ENCODE measurements around the gene SLC16A13.

SLC16A13 gene

GRCh38 chr17:7014261-7014994 is 21.4 kb upstream of the SLC16A13 start:
- DNase-seq = peak; percentile 95

DNA sequence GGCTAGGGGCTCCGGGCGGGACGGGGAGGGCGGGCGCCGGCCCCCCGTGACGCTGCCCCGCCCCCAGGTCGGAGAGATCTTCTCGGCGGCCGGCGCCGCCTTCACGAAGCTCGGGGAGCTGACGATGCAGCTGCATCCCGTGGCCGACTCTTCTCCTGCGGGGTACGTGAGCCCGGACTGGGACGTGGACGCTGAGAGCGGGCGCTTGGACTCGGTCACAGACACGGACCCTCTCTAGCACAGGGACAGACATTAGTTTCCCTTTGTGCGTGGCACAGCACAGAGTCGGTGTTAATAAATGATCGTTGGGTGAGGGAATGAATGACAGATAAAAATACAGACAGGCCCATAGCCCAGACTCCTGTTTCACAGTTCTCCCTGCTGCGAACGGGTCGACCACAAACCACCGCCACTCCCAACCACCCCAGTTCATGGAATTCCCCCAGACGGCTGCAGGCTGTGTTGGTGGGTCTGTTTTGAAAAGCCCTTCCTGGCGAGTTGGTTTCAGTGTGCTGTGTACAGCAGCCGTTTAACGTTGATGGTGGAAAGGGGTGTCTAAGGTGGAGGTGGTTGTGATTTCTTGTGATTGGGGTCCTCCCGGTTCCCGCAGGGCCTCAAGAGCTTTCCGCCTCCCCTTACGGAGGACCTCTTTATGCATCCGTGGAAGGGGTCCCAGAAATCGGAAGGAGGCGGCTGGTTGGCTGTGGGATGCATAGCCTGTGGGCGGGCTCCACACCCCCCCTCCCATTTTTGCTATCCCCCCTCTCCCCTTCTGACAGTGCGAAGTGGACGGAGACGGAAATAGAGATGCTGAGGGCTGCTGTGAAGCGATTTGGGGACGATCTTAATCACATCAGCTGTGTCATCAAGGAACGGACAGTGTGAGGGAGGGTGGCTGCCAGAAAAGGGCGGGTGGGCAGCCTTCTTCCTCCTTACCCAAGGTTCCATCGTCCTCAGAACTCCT is 20.5 kb upstream of the SLC16A13 start:
- peak; percentile 72 for DNase-seq

GRCh38 chr17:7016418-7016817 is 19.4 kb upstream of the SLC16A13 start:
- DNase-seq = no peak

- no peak for DNase-seq
Measured at GRCh38 chr17:7016886-7017826, 18.7 kb upstream of the SLC16A13 start.

- no peak for DNase-seq
Measured at GRCh38 chr17:7017827-7018200, 18.0 kb upstream of the SLC16A13 start.

DNA sequence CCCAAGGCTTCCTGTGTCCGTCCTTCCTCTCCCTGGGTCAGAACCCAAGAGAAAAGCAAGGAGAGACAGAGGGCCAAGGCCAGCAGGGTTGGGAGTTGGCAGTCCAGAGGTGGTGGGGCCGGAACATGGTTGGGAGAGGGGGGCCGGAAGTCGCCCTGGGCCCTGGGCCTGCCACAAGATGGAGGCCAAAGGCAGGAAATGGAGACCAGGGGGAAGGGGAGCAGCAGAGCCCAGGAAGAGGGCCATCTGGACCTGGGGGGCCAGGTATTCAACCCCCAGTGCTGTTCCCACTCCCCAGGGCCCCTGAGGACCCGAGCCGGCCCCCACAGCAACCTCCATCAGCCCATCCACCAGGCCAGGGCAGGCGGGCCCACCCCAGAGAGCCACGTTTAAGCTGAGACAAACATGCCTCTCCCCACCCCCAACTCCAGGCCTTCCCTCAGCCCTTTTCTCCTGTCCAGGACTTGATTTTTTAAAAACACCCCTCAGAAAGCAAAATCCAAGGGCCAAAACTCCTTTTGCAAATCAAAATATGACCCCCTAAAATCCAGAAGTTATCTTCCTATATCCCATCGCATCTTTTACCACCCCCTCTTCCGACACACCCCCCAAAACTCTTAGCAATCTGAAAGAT is 17.4 kb upstream of the SLC16A13 start:
- DNase-seq = no peak

- no peak for DNase-seq
Measured at GRCh38 chr17:7019367-7019766, 16.4 kb upstream of the SLC16A13 start.

GRCh38 chr17:7019839-7020519 is 15.8 kb upstream of the SLC16A13 start:
- no peak for DNase-seq

DNA sequence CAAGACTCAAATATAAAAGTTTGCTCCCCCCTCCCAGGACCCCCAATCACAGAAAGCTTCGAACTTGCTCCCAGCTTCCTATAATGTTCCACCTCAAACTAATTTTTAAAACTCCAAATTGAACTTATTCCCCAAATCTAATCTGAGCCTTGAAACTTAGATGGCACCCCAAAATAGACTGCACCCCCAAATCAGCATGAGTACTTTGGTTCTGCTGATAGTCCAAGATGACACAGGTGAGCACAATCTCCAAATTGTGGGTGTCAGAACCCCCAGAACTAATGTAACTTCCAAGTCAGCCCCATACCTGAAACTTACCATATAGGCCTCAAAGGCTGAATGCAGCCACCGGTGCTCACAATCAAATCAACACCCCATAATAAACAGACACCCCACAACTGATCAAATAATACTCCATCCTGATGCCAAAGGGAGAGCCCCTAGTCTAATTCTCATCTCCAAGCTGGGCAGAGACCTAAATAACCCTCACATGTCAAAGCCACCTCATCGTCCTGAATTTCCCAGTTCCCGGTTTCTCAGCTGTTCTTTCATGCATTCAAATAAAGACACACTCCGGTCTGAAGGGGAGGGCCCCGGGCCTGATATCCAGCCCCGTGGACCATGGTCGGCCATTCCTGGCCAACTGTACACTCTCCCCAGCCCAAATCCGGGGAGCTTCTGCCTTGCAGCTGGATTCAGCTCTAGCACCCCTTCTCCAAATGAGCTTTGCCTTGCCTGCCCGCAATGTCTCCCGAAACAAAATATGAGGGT is 14.7 kb upstream of the SLC16A13 start:
- DNase-seq = no peak

- DNase-seq = peak; percentile 64
Measured at GRCh38 chr17:7021993-7022778, 13.6 kb upstream of the SLC16A13 start.

DNA sequence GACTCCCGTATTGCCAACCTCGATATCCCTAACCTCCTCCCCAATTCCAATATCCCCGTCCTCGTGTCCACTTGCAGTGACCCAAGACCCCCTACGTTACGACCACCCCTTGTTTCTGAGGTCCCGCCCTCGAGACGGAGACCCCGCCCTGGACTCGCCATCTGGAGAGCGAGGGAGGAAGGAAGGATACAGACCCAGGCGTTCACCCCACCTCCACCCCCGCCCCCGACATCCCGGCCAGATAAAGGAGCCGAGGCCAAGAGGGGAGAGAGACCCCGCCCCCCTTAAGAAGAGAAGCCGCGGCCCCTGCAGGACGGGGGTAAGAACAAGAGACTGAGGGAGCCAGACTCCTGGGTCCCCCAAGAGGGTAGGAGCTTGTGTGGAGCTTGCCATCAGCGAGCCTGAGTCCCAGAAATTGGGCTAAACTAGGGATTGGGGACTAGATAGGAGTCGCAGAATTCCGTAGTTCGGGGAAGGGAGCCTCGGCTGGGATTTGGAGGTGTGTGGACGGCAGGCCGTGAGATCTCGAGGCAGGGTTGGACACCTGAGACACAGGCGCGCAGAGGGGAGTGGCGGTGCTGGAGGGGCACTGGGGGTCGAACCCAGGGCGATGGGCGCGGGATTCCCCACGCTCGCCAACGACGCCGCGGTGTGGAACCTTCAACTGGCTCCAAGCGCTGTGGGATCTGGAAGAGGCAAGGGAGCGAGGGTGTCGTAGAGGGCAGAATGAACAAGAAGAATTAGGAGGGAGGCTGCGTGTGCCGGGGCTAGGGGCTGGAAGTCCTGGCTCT is 12.8 kb upstream of the SLC16A13 start, which contains the start of gene BCL6B:
BCL6B (plus strand) TSS at position 270 of the 791 bp plus-strand sequence. CDS start 622 bp downstream, outside the sequence.
- no peak for DNase-seq

- peak; percentile 95 for DNase-seq
Measured at GRCh38 chr17:7023576-7024401, 12.0 kb upstream of the SLC16A13 start.

GRCh38 chr17:7024402-7024785 is 11.4 kb upstream of the SLC16A13 start:
- no peak for DNase-seq

DNA sequence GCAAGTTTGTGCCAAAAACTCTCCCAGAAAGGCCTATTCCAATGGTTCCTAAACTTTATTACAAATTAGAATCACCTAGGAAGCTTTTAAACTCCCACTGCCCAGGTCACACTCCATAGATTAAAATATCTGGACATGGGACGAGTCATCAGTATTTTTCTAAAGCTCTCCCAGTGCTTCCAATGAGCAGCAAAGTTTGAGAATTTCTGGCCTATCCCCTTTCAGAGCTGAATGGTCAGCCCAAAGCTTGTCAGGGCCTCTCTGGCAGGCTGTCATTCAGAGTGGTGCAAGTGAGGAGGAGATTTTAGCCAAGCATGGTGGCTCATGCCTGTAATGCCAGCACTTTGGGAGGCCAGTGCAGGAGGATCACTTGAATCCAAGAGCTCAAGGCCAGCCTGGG is 10.6 kb upstream of the SLC16A13 start:
- no peak for DNase-seq

- no peak for DNase-seq
Measured at GRCh38 chr17:7026471-7027115, 9.2 kb upstream of the SLC16A13 start.

DNA sequence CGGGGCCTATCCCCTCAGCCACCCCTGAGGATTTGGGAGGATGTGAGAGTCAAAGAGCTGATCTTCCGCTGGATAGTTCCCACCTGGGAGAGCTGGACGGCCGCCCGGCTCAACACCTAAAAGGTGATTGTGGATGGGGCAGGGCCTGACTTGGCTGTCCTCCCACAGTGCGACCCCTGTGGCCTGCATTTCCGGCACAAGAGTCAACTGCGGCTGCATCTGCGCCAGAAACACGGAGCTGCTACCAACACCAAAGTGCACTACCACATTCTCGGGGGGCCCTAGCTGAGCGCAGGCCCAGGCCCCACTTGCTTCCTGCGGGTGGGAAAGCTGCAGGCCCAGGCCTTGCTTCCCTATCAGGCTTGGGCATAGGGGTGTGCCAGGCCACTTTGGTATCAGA is 8.5 kb upstream of the SLC16A13 start:
- no peak for DNase-seq

DNA sequence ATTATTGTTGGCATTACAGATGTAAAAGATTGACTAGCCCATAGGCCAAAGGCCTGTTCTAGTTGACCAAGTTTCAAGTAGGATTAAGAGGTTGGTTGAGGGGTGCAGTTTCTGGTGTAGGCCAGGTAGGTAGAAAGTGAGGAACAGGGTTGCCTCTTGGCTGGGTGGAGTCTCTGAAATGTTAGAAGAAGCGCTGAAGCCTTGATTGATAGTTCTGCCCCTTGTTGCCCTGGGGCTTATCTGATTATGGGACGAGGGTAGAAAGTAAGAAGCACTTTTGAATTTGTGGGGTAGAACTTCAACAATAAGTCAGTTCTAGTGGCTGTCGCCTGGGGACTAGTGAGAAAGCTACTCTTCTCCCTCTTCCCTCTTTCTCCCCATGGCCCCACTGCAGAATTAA is 6.7 kb upstream of the SLC16A13 start:
- DNase-seq = no peak

DNA sequence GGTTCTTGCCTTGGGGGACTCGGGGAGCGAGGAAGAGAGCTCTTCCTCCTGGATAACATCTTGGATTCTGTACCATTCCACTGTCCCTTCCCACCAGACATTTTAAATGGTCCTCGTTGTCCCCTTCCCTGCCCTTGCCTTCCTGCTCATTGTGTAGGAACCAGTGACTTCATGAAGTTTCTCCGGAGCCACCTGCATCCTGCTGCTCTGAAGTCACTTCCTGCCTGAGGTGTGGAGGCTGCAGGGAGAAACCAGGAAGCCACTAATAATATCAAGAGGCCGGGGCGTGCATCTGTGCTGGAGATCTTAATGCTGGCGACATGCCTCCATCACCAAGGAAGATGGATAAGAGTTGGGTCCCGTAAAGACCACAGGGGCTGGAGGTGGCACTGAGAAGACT is 6.2 kb upstream of the SLC16A13 start:
- peak; percentile 11 for DNase-seq
